Prostate gland (tissue), 2 donors: ENCODE results near the gene F7.

Experiments used
- CTCF ChIP-seq, 4 experiments: fragments of 200-600 bp in 2 of 4; fragments of 450-650 bp in 2 of 4; sonication (generic) in 2 of 4; IDR thresholded peaks; 1 replicate in 3 of 4; 2 replicates in 1 of 4; pipeline ENCODE4 v1.5.1; 2016 to 2019; ENCODE audit warnings: antibody characterized with exemption in 4 of 4, mild to moderate bottlenecking in 2 of 4, moderate library complexity in 2 of 4
- POLR2A ChIP-seq: fragments of 450-650 bp; IDR thresholded peaks from one replicate; pipeline ENCODE4 v1.6.1; 2016; ENCODE audit warnings: antibody characterized with exemption, mild to moderate bottlenecking

DNA sequence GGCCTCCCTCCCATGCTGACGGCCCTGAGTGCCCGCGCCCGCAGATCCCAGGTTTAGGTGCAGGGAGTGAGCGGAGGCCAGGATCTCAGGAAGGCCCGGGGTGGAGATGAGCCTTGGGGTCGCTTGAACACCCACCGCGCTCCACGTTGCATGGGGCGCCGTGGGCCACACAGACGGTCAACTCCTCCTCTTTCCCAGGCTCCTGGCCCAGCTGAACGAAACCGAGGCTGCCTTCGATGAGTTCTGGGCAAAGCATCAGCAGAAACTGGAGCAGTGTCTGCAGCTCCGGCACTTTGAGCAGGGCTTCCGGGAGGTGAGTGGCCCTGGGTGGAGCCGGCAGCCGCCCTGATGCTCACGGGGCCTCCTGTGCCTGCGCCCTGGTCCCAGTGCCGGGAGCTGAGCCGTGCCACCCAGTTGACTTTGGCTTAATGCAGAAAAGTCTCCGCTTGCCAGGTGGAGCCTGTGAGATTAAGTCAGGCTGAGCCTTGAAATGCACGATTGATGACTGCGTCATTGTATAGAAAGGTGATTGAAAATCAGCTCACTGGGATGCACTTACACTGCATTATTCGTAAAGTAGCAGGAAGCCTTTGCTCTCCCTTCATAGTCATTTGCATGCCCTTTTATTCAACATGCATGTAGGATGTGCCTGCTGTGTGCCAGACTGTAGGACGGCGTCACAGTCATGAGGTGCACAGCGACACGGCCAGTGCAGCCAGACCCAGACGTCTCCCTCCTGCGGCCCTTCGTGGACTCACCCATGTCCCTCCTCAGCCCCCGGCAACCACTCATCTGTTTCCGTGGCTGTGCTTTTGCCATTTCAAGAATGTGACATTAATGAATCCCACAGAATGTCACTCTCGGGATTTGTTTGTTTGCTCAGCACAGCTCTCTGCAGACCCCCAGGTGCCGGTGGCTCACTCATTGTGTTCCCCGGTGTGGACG, 35.5 kb upstream of the F7 start:
- TF ChIP-seq CTCF (IDR thresholded peaks at IDR 0.05) = no peak
- TF ChIP-seq POLR2A = no peak
